Esophagus mucosa (tissue), 1 donor: ENCODE results near the gene OLFM1. TPM values are rescaled to one million over a fixed set of nuclear protein-coding genes. Genes with fewer than 3 reads are reported as not detected.
"Not testable (repeated sequence)": the region's sequence is repeated elsewhere in the genome, so short reads cannot be mapped to it uniquely, and the experiment has no call there.

Experiments
- ATAC-seq: fragments of 200-7000 bp; cut with Tn5 transposase; one replicate; pipeline ENCODE4 v1.9.1; 2020
- total RNA-seq: library from RNA; stranded (reverse); gene quantifications from one replicate; pipeline ENCODE4 v1.2.4, GENCODE V29; 2023
- donor health status: DM: yes; HTN: yes; CAD: no.

The OLFM1 gene
- total RNA-seq, 1 donor from 2014 or later, result 4.9 TPM

DNA sequence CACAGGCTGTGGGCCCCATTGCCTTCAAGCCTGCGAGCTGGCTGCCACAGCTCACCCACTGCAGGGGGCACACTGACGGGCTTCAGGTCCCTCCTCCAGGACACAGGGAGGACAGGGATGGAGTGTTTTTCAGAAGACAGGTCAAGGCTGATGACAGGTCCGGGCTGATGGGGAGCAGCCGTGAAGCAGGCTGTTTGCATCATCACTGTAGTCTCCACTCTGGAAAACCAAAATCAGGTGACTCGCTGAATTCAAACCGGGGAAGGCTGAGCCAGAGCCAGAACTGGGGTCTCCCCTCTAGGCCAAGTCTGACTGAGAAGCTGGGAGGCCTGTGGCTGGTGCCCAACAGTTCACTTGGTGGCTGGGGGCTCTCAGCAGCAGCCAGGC is 48.5 kb downstream of the OLFM1 start:
- ATAC-seq, result no peak

- ATAC-seq, result no peak
Observed at GRCh38 chr9:135136481-135136880, 49.0 kb downstream of the OLFM1 start.

GRCh38 chr9:135136991-135137832 is 49.7 kb downstream of the OLFM1 start:
- no peak for ATAC-seq

DNA sequence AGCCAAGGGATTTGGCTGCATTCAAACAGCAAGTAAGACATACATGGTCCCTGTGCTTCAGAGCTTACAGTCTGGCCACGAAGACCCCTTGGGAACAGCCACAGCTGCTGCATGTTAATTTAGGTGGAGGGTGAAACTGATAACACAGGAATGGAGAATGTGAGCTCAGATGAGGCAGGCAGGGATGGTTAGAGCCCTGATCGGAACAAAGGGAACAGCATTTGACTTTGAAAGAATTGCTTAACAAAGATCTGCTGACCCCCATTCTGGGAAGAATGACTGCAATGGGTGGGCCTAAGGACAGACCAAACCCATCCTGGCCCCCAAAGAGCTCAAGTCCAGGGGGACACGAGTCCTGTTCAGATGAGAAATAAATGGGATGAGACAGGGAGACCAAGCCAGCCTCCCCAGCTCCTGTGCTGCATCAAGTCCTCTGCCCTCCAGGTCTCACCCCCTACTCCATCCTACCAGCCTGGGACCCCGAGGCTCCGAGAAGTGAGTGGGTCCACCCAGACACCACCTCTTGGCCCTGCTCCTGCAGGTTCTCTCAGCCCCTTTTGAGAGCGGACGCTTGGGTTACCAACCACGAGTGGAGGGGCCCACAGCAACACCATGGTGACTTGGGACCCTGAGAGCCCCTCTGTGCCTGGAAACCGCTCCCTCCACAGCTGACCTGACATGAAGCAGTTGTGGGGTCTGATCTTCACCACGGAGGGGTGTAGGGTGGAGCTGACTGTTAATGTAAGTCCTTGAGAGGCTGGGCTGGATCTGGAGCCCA is 50.8 kb downstream of the OLFM1 start:
- no peak for ATAC-seq

GRCh38 chr9:135139366-135139959 is 52.0 kb downstream of the OLFM1 start:
- ATAC-seq, result no peak

GRCh38 chr9:135141183-135141774 is 53.8 kb downstream of the OLFM1 start:
- no peak for ATAC-seq

DNA sequence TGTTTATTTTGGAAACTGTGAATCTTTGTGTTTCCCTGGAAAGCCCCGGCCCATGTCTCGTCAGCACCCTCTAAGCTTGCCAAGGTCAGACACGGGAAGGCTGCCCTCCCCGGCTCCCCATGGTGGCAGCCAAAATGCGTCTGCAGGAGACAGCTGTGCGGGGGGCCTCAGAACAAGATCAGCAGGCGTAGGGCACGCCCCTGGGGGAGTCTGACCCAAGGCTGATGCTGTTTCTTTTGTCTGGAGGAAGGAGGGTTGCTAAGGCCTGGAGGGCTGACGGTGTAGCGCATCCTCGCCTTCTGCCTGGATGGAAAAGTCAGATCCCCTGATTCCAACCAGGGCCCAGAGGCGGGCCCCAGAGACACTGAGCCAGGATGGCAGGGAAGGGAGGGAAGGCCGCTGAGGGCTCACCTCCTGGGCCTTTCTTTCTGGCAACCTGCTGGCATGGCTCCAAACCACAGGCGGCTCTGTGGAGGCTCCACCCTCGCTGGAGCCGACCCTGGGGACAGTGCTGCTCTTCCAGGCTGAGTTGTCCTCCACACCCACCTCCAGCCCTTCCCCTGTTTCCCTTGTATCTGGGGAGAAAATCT is 57.2 kb downstream of the OLFM1 start:
- peak; percentile 27 for ATAC-seq

- ATAC-seq, result no peak
Observed at GRCh38 chr9:135145312-135145711, 57.8 kb downstream of the OLFM1 start.

DNA sequence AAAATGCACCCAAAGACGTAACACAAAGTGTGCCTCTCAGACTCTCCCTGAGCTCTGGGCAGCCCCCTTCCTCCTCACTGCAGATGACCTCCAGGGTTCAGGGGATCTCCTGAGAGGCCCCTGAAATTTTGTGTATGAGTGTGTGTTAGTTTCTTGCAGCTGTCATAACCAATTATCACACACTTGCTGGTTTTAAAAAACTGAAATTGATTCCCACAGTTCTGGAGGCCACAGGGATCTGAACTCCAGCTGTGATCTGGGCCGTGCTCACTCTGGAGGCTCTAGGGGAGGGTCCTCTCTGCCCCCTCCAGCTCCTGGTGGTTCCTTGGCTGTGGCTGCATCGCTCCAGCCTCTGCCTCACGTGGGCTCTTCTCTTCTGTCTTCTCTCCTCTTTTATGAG is 58.8 kb downstream of the OLFM1 start:
- ATAC-seq, result no peak

DNA sequence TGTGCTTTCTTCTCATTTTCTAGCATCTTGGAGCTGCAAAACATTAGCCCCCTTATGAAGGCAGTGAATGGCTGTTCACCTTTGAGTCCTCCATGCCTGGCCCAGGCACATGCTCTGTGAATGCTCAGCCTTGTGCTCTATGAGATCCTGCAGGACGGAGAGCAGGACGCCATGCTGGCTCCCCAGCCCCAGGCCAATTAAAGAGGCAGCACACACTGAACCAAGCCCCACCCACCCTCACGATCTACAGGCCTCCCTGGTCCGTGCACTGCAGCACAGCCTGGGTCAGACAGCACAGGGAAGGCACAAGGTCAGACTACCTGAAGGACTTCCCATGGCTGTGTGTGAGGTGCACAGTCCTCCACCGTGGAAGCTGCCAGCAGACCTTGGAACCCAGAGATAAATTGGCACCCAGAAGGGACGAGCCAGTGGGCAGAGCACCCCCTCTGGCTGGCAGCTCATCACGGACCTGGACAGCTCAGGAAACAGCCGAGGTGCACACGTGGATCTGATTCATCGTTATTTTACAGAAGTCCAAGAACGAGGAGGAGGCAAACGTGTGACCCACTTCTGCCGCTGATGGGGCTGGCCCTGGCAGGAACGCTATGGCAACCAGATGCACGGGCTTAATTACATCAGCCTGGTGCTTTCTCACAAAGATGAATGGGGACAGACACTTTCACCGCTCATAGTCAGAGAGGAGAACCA is 59.5 kb downstream of the OLFM1 start:
- ATAC-seq, result no peak

GRCh38 chr9:135147474-135147805 is 60.0 kb downstream of the OLFM1 start:
- no peak for ATAC-seq

DNA sequence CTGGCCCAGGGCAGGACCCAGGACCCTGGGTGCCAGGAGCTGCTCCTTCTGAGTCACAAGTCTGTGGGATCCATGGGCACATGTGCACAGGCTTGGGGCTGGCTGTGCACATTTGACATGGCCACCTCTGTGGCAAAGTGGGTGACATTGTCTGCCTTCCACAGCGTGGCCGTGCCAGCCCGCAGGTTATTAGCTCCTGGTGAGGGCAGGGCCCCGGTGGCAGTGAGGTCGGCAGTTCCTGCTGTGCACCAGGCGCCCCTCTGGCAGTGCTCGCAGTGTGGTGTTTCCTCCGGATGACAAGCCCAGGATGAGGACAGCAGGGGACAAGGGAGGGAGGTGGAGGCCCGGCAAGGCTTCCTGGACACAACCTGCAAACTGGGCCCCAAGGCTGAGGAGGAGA is 60.5 kb downstream of the OLFM1 start:
- ATAC-seq, result no peak

DNA sequence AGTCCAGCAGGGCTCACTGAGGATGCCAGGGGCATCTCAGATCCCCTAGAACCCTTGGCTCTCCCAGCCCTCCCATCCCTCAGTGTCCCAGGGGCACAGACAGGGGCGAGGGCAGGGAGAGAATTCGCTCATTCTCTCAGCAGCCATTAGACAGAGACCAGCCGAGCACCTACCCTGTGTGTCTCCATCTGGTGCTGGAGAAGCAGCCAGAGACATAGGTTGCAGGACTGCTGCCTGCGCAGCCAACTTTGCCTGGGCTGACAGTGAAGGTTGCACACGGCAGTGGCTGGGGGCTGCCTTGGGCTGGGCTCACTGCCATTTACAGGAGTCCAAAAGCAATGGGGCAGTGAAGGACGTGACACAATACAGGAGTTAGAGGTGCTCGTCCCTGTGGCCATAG is 60.9 kb downstream of the OLFM1 start:
- ATAC-seq, result no peak

DNA sequence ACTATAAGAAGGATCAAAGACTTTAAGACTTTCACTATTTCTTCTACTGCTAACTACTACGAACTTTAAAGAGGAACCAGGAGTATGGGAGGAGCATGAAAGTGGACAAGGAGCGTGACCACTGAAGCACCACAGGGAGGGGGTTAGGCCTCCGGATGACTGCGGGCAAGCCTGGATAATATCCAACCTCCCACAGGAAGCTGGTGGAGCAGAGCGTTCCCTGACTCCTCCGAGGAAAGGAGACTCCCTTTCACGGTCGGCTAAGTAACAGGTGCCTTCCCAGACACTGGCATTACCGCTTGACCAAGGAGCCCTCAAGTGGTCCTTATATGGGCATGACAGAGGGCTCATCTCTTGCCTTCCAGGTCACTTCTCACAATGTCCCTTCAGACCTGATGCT is 62.4 kb downstream of the OLFM1 start:
- not testable (repeated sequence) for ATAC-seq

- ATAC-seq, result no peak
Observed at GRCh38 chr9:135150981-135151380, 63.5 kb downstream of the OLFM1 start.

DNA sequence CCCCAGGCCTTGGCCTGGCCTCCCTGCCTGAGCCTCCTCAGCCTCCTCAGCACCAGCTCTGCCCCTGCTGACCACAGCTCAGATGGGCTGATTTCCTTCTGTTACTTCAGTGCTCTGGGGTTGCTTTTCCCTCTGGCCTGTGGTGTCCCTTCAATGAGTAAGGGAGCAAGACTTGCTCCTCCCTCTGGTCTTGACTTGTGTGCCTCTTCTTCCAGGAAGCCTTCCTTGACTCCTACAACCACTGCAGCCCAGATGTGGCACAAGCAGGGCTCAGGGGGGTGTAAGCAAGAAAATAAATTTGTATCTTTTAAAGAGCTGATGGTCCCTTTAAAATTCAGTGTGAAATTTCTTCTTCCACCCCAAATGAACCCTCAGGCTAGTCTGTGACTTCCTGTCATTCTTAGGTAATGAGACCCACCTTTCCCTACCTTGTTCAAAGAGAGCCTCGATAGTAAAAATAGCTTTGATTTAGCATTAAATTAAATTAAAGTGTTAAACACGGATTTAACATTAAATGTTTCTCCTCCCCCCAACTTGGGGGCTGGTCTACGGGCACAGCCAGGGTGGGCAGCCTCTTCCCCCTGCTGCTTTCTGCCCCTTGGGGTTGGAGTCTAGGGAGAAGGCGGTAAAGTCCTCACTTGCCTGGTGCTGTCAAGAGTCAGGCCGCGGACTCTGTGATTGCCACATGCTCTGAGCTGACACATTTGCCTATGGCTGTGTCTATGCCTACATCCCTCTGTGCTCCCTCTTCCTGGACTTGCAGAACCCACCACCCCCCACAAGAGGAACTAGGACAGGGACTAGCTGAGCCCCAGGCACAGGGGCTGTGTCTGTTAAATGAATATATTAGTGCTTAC is 64.5 kb downstream of the OLFM1 start:
- ATAC-seq, result no peak

DNA sequence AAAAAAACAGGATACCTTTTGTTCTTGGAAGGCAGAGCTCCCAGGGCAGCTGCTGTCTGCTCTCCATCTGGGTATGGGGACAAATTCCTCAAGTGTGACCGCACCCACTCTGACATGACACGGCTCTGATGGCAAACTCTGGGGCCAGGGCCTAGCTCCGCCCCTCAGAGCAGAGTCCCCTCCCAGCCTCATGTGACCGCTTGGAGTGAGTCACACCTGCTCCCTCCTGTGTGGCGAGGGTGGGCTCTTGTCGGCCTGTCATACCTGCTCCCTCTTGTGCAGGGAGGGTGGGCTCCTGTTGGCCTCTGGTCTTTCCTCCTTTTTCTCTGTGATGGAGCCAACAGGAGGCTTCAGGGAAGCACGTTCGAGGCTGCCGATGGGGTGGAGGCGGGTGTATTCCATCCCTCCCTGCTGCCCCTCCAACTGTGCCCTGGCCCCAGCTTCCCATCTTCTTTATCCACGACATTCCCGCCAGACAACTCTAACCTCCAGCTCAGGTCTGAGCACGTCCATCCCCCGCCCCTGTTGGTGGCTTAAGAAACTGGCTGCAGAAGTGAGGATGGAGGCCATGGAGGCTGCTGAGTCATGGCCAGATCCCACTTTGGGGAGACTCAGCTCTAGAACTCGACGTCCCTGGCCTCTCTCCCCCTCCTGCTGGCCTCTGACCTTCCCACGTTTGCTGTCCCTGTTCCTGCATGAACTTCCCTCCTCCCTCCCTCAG is 65.3 kb downstream of the OLFM1 start:
- ATAC-seq, result peak; percentile 61

GRCh38 chr9:135154050-135154615 is 66.7 kb downstream of the OLFM1 start:
- no peak for ATAC-seq

DNA sequence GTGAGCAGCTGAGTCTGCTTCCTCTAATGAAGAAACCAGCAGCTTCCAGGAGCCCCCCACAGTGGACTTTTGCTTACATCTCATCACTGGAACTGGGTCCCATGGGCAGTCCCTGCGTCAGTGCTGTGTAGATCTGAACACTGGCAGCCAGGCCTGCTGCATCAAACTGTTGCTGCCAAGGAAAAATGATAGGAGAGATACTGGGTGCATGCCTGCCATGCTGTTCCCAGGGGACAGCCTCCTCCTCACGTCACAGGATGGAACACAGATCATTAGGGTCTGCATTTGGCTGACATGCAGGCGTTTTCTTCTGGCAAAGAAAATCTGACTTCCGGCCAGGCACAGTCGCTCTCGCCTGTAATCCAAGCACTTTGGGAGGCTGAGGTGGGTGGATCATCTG is 67.9 kb downstream of the OLFM1 start:
- ATAC-seq, result no peak
